ENCODE measurements around the gene EPM2A.
"Not testable (repeated sequence)": the region's sequence is repeated elsewhere in the genome, so short reads cannot be mapped to it uniquely, and the experiment has no call there.

The EPM2A gene

DNA sequence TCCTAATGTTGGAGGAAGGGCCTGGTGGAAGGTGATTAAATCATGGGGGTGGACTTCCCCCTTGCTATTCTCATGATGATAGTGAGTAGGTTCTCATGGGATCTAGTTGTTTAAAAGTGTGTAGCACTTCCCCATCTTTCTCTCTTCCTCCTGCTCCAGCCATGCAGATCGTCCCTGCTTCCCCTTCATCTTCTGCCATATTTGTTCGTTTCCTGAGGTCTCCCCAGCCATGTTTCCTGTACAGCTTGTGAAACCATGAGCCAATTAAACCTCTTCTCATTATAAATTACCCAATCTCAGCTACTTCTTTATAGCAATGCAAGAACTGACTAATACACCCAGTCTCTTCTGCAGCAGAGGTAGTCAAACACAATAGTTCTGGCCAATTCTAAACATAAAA is 5.4 kb downstream of the EPM2A start:
- no peak for DNase-seq (ENCODE audit: low spot score)

DNA sequence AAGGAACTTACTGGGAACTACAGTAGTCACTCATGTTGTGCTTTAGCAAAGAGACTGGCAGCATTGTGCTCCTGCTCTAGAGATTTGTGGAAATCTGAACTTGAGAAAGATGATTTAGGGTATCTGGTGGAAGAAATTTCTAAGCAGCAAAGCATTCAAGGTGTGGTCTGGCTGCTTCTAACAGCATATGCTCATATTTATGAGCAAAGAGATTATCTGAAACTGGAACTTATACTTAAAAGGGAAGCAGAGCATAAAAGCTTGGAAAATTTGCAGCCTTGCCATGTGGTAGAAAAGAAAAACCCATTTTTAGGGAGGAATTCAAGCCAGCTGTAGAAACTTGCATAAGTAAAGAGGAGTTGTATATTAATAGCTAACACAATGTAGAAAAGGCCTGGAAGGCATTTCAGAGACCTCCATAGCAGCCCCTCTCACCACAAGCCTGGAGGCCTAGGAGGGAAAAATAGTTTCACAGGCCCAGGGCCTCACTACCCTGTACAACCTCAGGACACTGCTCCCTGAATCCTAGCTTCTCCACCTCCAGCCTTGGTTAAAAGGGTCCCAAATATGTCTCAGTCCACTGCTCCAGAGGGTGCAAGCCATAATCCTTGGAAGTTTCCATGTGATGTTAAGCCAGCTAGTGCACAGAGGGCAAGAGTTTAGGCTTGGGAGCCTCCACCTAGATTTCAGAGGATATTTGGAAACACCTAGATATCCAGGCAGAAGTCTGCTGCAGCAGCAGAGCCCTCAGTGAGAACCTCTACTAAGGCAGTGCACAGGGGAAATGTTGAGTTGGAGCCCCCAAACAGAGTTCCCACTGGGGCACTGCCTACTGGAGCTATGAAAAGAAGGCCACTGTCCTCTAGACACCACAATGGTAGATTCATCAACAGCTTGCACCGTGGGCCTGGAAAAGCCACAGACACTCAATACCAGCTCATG is 6.6 kb downstream of the EPM2A start:
- DNase-seq (ENCODE audit: low spot score) = no peak

DNA sequence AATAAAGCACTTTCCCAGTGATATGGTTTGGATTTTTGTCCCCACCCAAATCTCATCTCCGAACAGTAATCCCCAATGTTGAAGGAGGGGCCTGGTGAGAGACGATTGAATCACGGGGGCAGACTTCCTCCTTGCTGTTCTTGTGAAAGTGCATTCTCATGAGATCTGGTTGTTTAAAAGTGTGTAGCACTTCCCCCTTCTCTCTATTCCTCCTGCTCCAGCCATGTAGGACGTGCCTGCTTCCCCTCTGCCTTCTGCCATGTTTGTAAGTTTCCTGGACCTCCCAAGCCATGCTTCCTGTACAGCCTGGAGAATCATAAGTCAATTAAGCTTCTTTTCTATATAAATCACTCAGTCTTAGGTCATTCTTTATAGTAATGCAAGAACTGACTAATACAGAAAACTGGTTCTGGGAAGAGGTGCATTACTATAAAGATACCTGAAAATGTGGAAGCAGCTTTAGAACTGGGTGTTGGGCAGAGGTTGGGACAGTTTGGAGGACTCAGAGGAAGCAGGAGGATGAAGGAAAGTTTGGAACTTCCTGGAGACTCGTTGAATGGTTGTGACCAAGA is 7.4 kb downstream of the EPM2A start:
- DNase-seq (ENCODE audit: low spot score) = no peak

DNA sequence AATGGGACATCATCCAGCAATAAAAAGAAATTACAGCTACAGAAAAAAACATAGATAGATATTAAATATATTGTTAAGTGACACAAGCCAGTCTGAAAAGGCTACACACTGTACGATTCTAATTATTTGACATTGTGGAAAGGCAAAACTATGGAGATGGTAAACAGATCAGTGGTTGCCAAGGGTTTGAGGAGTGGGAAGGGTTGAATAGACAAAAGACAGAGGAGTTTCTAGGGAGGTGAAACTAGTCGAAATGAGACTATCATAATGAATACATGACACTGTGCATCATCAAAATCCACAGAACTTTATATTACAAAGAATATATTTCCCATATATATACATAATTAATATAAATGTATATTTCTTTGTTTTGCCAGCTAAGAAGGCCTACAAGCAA is 9.8 kb downstream of the EPM2A start:
- no peak for DNase-seq (ENCODE audit: low spot score)

DNA sequence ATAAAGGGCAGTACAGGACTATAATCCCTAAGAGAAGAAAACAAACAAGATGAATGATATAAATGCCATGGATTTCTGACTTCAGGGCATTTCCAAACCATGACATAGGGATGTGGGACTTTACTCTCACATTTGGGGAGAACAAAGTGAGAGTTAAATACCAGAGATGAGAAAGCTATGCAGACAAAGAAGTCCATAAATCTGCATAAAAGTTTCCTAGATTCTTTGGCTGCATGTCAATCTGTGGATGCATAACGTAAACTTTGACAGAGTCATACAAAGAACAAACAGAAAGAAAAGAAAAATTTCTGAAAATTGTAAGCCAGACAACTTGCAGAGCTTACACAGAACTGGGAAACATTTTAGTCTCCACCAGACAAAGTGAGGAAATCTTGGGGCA is 11.7 kb downstream of the EPM2A start:
- DNase-seq (ENCODE audit: low spot score) = no peak

DNA sequence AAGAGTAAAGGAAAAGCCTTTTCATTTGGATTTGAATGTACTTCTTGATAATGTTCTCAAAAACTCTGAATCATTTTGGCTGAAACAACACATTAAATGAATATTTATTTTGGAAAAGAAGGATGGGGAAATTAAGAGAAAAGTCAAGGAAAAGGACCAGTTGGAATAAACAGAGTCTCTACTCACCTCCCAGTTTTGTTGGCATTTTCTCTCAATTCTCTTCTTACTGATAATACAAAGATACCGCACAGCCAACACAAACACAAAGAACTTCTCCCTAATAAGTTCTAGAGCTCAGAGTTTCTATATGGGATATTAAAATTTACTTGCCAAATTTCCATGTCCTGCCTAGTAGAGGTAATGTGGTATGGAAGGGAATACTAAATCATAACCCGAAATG is 13.1 kb downstream of the EPM2A start:
- no peak for DNase-seq (ENCODE audit: low spot score)

DNA sequence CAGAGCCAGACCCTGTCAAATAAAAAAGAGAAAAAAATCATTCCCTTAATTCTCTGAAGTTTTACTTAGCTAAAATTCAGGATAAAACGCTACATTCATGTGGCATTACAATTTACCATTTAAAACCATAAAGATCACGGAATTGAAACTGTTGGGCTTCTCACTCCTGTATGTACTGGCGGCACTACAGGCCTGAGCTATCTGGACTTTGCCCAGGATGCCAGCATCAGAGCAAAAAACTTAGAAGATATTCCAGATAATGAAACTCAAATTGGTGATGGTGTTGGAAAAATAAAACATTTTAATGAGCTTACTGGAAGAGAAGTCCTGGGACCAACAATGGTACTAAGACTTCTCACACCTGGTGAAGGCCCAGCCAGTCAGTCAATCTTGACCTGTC is 14.2 kb downstream of the EPM2A start:
- DNase-seq (ENCODE audit: low spot score) = no peak

DNA sequence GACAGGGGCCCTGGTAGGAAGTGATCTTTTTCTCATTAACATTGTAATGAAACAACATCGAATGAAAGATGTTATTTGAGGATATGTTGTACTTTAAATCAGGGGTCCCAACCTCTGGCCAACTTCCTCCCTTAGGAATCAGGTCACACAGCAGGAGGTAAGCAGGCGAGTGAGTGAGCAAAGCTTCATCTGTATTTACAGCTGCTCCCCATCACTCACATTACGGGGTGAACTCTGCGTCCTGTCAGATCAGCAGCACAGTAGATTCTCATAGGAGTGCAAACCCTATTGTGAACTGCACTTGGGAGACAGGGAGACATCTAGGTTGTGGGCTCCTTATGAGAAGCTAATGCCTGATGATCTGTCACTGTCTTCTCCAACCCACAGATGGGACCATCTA is 19.9 kb downstream of the EPM2A start:
- no peak for DNase-seq (ENCODE audit: low spot score)

DNA sequence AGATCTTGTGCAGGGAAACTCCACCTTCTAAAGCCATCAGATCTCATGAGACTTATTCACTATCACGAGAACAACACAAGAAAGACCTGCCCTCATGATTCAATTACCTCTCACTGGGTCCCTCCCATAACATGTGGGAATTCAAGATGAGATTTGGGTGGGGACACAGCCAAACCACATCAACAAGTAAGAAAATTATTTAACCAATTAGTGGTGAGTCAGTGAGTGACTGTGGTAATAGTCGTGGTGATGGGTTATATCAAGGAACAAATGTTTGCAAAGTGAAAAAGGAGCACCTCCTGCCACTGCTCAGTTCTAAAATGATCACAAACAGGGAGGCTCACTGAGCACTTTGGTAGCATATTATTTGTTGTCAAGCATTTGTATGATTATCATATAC is 20.6 kb downstream of the EPM2A start:
- DNase-seq (ENCODE audit: low spot score) = no peak

DNA sequence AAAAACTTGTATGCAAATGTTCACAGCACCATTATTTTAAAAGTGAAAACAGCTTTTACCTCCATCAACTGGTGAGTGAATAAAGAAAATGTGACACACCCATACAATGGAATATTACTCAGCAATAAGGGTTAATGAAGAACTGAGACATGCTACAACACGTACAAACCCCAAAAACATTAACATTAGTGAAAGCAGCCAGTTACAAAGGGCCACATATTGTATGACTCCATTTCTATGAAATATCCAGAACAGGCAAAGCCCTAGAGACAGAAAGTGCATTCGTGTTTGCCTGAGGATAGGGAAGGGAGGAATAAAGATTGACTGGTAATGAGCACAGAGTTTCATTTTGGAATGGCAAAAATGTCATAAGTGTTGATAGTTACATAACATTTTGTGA is 21.5 kb downstream of the EPM2A start:
- DNase-seq (ENCODE audit: low spot score) = no peak

DNA sequence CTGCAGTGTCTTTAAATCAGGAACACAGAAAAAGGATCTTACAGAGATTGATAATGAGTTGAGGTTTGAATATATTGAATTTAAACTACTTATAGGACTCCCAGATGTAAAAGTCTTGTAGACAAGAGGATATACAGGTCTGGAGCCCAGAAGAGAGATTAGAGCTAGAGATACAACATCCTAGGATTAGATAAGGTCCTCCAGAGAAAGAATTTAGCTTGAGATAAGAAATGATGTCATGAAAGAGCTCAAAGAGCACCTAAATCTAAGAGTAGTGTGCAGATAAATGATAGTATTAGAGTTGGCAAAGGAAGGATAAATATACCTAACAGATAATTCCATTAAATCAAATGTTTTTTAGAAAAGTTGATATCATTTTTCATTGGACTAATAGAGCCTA is 23.9 kb downstream of the EPM2A start:
- DNase-seq (ENCODE audit: low spot score) = no peak

DNA sequence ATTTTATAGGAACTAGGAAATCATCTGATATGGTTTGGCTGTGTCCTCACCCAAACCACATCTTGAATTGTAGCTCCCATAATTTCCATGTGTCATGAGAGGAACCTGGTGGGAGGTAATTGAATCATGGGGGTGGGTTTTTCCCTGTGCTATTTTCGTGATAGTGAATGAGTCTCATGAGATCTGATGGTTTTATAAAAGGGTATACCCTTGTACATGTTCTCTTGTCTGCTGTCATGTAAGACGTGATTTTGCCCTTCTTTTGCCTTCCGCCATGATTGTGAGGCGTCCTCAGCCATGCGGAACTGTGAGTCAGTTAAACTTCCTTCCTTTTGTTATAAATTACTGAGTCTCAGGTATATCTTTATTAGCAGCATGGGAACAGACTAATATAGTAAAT is 27.9 kb downstream of the EPM2A start:
- no peak for DNase-seq (ENCODE audit: low spot score)

DNA sequence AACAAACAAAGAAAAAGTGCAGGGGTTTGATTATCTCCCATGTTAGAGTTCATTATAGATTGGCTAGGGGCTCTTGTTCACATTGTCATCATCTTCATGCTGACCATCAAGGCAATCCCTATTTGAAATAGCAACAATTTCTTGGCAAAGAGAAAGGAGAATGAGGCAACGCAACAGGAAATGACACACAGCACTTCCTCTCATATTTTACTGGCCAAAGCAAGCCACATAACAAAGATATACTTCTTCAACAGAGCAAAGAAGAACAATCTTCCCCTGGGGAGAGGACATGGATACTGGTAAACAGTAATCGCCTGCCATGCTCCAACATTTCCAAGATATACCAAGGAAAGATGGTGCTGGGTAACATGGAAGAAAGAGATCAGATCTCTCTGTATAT is 29.8 kb downstream of the EPM2A start:
- DNase-seq (ENCODE audit: low spot score) = no peak

DNA sequence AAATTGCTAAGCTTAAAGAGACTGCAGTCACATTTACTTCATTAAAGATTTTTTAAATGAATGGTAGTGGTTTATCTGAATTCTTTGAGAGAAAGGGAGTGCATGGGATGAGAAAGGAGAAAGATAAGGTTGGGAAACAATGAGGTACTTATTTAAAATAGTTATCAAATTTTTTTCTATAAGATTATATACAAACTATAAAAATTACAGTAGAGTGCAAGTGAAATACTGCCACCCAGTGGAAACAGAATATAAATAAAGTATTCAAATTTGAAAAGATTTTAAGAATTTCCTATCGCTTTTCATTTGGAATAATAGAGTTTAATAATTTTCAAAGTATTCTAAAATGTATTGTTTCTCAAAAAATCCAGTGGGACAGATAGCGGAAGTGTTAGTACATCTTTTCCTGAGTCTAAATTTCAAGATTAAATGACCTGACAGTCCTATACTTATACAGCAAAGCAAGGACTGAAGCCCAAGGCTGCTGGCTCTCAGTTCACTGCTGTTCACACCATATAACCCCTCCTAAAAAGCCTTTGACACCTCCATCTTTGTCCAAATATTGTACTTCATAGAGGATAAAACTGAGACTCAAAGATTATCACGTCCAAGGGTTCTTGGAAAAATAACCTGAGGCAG is 31.1 kb downstream of the EPM2A start:
- DNase-seq (ENCODE audit: low spot score) = no peak

DNA sequence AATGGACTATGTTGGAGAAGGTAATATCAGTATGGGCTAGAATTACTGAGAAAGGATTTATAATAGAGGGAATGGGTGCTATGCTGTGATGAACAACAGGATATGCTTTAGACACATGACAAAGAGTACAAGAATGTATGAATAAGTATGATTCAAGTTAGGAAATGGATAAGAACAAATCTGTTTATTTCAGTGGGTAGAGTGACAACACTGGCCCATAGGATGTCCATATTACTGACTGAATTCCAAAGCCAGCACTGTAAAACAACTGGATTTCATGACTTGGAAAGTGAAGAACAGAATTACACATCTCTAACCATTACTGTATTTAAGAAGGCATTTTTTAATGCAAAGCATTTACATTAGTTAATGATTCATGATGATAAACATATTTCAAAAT is 35.9 kb downstream of the EPM2A start:
- DNase-seq (ENCODE audit: low spot score) = no peak

DNA sequence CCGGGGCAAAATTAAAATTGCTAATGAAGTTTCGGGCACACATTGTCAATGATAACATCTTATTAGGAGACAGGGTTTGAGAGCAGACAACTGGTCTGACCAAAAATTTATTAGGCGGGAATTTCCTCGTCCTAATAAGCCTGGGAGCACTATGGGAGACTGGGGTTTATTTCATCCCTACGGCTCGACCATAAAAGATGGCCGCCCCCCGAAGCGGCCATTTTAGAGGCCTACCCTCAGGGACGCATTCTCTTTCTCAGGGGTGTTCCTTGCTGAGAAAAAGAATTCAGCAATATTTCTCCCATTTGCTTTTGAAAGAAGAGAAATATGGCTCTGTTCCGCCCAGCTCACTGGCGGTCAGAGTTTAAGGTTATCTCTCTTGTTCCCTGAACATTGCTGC is 37.9 kb downstream of the EPM2A start:
- not testable (repeated sequence) for DNase-seq (ENCODE audit: low spot score)

DNA sequence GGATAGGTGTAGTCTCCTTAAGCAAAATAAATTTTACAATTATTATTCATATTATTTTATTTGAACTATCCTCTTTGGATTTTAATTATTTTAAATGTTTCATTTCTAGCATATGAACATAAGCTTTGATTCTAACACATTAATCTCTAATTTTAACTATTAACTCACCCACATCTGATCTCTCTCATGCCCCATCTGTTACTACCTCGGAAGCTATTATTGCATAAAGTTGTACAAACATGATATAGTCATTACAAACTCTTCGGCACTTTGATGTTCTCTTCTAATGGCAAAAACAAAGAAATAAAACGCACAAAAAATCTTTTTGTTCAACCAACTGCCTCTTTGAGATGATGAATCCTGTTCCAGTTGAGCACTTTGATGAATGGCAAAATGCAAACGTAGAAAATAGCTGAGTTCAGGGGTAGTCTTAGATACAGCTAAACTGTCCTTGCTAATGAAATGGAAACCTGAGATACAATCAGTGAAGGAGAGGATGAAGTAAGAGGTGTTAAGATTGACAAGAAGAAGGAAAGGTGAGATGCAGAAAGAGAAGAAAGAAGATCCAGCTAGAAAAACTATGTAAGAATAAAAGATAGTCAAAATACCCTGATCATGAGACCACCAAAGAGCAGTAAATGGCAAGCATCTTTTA is 41.1 kb downstream of the EPM2A start:
- no peak for DNase-seq (ENCODE audit: low spot score)

DNA sequence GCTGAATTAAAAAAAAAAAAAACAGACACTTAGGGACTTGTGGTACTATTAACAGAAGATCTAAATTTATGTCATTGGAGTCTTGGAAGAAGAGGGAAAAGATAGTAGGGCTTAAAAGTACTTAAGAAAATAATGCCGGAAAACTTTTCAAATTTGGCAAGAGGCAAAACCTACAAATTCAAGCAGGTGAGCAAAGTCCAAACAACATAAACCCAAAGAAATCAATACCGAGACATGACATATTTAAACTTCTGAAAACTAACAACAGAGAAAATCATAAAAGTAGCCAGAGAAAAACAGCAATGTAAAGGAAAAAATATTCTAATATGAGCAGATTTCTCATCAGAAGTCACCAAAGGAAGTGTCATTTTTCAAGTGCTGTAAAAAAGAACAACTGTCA is 44.4 kb downstream of the EPM2A start:
- DNase-seq (ENCODE audit: low spot score) = no peak

DNA sequence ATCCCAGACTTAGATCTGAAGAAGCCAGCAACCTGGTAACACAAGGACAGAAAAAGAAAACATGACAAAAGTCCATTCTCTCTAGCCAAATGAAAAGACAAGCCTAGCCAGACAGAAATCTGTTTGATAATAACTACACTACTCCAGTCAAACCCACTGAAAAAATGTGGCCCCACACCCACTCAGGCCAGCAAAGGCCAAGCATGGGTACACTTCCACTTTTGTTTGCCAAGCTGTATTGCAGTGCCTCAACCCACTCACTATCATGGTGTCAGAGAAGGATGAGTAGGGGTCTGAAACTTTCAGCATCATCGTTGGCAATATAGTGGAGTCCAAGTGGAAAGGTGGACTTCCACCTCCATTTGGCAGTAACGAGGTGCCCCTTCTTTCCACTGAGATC is 45.8 kb downstream of the EPM2A start:
- DNase-seq (ENCODE audit: low spot score) = no peak

DNA sequence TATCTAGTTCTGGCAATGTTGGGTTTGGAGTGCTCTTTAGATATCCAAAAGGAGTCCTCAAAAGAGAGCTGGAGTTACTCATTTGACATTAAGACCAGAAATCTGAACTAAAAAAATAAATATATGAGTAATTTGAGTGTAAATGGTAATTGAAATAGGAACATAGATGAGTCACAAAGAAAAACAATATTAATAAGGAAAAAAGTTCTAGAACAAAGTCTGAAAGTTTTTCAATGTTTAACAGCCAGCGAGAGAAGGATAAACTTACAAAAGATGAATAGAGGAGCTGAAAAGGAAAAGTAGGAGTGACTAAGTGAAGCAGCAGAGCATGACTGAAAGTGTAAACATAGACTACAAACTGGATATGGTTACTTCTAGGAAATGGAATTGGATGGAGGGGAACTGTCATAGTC is 46.8 kb downstream of the EPM2A start:
- DNase-seq (ENCODE audit: low spot score) = no peak

DNA sequence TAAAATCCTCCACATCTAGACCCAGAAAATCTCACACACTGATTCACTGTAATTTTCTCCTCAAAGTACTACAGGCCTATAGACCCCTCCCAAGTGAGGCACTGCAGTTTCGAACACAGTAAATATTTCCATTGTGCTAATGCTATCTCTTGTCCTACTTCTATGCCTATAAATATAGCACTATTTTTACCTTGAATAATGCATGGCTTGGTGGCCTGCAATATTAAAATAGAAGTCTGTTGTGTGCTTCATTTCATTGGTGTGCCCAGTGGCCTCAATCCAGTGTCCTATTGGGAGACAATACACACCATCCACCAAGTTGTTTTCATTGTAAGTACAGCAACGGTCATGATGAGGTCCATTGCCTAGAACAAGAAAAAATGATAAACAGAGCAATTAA is 49.4 kb downstream of the EPM2A start:
- DNase-seq (ENCODE audit: low spot score) = no peak

DNA sequence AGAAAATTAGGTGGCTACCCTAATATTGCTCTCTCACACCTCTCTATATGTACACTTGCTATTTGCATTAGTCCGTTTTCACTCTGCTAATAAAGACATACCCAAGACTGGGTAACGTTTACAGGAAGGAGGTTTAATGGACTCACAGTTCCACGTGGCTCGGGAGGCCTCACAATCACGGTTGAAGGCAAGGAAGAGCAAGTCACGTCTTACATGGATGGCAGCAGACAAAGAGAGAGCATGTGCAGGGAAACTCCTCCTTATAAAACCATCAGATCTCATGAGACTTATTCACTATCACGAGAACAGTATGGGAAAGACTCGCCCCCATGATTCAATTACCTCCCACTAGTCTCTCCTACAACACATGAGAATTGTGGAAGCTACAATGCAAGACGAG is 53.4 kb downstream of the EPM2A start:
- DNase-seq (ENCODE audit: low spot score) = no peak

DNA sequence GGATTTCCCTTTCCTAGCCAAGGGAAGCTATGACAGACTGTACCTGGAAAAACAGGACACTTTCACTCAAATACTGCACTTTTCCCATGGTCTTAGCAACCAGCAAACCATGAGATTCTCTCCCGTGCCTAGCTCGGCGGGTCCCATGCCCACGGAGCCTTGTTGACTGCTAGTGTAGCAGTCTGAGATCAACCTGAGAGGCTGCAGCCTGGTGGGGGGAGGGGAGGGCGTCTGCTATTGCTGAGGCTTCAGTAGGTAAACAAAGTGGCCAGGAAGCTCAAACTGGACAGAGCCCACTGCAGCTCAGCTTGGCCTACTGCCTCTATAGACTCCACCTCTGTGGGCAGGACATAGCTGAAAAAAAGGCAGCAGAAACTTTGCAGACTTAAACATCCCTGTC is 61.8 kb downstream of the EPM2A start:
- DNase-seq (ENCODE audit: low spot score) = no peak

All from iPS-NIHi11 (cell line).